GM18909 (cell line): ENCODE data around the gene IFI27L1.

Experiments used
- ATAC-seq: cut with Tn5 transposase; IDR thresholded peaks from one replicate; pipeline ENCODE4 v1.9.1; 2021; ENCODE audit warnings: mild to moderate bottlenecking; ENCODE audit not compliant: unreplicated experiment, poor library complexity

IFI27L1 gene

GRCh38 chr14:94077111-94077821 is 3.8 kb upstream of the IFI27L1 start:
- ATAC-seq = no peak

- no peak for ATAC-seq
These were observed 3.3 kb upstream of the IFI27L1 start for GRCh38 chr14:94077823-94078222.

DNA sequence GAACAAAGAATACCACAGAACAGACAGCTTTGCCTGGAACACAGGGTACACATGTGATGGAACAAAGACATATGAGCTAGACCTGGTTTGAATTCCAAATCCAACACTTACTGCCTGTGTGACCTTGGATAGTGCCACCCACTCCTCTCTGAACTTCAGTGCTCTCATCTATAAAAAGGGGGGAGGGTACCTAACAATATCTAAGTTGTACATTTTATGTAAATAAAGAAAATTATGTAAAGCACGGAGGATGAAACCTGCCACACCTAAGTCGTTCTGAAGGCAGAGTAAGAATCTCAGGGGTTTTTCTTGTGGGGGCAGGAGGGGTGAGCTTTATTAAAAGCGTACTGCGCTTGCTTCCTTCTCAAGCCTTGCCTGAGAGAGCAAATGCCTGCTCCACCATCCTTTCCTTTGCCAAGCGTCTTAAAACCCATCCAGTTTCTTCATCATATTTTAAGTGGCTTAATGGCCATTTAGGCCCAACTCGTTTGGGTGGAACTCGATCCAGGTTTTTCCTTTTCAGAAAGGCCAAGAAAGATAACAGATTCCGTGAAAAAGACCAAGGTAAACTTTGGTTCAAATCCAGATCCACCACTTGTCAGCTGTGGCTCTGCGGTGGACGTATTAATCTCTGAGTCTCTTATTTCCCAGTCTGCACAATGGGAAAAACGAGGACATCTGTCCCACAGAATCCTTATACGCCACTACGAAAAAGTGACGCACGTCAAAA is 1.1 kb upstream of the IFI27L1 start:
- ATAC-seq = no peak

- ATAC-seq = peak; percentile 23
These were observed 293 bp downstream of the IFI27L1 start for GRCh38 chr14:94081386-94081820.

DNA sequence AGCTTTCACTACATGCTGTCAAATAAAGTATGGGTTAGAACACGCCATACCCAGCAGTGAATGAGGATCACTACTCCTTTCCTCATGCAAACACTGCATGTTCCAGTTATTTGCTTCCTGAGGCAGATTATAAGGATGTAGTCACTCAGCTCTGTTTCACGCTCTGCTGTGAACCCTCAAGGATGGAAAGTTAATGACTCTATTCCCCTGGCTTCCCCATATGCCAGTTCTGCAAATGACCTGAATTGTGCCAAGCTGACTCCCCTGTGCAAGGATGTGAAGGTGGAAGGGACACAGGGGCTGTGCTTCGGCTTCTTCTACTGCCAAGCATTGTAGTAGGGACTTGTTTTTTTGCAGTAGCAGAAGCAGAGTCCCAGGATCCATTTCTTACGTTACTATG is 6.8 kb downstream of the IFI27L1 start:
- ATAC-seq = no peak

DNA sequence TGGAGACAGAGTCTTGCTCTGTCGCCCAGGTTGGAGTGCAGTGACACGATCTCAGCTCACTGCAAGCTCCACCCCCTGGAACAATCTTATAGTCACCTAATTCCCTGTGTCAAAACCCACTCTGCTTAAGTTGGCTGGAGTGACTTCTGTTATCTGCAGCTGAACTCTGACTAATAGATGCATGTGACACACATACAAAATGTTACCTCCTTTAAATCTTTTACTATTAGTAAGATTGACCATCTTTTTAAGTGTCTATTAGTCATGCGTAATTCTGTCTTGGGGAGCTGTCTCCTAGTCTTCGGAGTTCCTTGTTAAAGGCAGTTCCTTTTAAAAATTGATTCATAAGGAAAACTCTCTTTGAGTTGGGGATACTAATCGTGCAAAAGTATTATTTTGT is 7.4 kb downstream of the IFI27L1 start:
- no peak for ATAC-seq

GRCh38 chr14:94089479-94089878 is 8.4 kb downstream of the IFI27L1 start:
- ATAC-seq = no peak

GRCh38 chr14:94093418-94093817 is 12.3 kb downstream of the IFI27L1 start:
- no peak for ATAC-seq

- no peak for ATAC-seq
These were observed 16.0 kb downstream of the IFI27L1 start for GRCh38 chr14:94097091-94097490.

- ATAC-seq = no peak
These were observed 17.3 kb downstream of the IFI27L1 start for GRCh38 chr14:94098326-94098992.

GRCh38 chr14:94099006-94099405 is 17.9 kb downstream of the IFI27L1 start:
- no peak for ATAC-seq

- ATAC-seq = no peak
These were observed 19.7 kb downstream of the IFI27L1 start for GRCh38 chr14:94100847-94101246.

DNA sequence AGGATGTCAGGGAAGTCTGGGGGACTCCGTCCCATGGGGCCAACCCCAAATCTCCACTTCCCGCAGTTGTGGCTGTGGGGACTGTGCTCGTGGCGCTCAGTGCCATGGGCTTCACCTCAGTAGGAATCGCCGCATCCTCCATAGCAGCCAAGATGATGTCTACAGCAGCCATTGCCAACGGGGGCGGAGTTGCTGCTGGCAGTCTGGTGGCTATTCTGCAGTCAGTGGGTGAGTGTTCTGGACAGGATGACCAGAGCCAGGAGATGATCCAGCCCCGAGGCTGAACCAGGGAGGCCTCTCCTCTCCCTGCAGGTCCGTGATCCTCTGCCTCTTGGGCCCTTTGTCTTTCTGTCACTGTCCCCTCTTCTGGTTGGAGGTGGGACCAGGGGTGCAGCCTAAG is 20.6 kb downstream of the IFI27L1 start:
- ATAC-seq = no peak

GRCh38 chr14:94102768-94103482 is 21.8 kb downstream of the IFI27L1 start:
- no peak for ATAC-seq

DNA sequence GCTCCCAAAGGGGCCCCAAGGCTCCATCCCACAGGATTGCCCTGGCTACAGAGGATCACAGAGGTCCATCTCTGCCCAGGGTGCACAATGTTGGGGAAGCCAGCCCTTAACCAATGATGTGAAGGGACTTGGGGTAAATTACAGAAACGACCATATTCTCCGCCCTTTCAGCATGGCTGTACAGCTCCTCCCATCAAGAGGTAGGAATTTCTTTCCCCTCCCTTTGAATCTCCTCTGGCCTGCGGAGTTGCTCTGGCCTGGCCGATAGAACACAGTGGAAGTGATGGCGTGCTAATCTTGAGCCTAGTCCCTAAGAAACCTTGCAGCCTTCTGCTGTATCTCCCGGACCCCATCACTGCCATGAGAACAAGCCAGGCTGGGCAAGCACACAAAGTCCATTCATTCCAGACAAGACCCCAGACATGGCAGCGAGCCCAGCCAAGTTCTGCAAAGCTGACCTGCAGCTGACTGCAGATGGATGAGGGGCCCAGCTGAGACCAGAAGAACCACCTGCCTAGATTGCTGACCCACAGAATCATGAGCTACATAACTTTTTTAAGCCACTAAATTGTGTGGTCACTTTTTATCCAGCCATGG is 22.5 kb downstream of the IFI27L1 start:
- no peak for ATAC-seq

GRCh38 chr14:94104731-94105130 is 23.6 kb downstream of the IFI27L1 start:
- no peak for ATAC-seq

- no peak for ATAC-seq
These were observed 28.8 kb downstream of the IFI27L1 start for GRCh38 chr14:94109915-94110250.

GRCh38 chr14:94110552-94111181 is 29.6 kb downstream of the IFI27L1 start, which contains the start of gene IFI27:
Gene IFI27, plus strand, starts transcription at chr14:94110736.
- no peak for ATAC-seq

DNA sequence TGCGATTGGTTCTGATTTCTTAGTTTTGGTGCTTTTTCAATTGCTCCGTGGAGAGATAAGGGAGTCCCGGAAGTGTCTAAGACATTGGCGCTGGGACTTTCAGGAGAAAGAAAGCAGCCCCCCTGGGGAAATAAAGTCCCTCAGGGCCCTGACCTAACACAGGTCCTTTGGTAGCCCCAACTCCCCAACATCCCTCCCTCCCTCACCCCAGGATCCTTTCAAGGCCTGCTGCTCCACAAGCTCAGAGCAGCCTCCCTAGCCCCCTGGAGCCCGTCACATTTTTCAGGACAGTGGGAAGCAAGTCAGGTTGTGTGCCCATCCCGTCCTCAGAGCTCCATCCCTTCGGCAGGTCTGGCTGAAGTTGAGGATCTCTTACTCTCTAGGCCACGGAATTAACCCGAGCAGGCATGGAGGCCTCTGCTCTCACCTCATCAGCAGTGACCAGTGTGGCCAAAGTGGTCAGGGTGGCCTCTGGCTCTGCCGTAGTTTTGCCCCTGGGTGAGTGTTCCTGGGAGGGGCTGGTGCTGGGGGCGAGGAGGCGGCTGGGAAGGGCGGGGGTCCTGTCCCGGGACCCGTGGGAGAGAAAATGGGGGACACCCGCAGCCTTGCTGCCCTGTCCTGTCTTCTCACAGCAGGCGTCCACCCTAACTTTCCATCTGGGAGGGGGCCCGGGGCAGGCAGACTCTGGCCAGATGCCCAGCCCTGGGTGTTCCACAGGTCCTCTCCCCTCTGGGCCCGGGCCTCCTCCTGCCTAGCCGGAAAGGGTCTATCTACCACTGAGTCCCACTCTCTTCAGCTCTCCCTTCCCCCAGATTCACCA is 30.4 kb downstream of the IFI27L1 start:
- no peak for ATAC-seq
